ENCODE measurements around the gene AGTR1. TPM values are rescaled to one million over a fixed set of nuclear protein-coding genes. Genes with fewer than 3 reads are reported as not detected.

The AGTR1 gene
- total RNA-seq = 10 to 100 TPM; 23.9 to 46.5 (median 36.3) TPM
- long read RNA-seq = 0 reads

DNA sequence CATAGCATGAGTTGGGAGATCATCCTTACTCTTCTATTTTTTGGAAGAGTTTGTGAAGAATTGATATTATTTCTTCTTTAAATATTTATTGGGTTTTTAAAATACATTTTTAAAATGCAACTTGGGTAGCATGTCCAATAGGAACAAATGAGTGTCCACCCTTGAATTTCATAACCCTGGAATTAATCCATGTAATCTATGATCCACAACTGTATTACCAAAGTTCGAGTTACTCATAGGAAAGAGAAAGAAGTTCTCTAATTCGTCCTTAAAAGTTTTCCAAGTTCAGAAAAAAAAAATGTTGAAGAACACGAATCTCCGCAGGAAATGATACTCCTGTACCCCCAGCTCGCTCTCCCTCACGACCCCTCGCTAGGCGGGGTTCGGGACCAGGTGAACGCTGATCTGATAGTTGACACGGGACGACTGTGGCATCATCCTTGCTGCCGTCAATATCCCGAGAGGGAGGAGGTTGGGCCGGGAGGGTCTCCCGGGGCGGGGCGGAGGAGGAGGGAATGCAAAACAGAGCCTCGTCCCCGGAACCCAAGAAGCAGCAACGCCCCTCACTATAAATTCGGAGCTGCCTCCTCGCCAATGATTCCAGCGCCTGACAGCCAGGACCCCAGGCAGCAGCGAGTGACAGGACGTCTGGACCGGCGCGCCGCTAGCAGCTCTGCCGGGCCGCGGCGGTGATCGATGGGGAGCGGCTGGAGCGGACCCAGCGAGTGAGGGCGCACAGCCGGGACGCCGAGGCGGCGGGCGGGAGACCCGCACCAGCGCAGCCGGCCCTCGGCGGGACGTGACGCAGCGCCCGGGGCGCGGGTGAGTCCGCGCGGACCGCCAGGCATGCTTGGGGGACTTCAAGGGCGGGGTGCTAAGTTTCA is at the start of gene AGTR1:
AGTR1 (plus strand) TSS at position 598 of the 884 bp plus-strand sequence. CDS start 43,133 bp downstream, outside the sequence.
- DNase-seq (peak; percentile 90 to 95 (median 91)), ATAC-seq (peak; percentile 92 to 97 (median 94))
- Histone ChIP-seq H3K27me3 (no peaks in the 10 kb centered on the region), H3K27ac (peak within 1 kb of the TSS; percentile 65 to 86 (median 79)), H3K4me1 (peaks cover 0 to 17% (median 0%) of the 10 kb centered on the region in 4 donors), H3K36me3 (no peaks in the 10 kb centered on the region), H3K4me3 (peak within 1 kb of the TSS; percentile 67 to 74 (median 71)), H3K9me3 (no peaks in the 10 kb centered on the region)
- intact Hi-C loops (cut with DNase I) = no loop called here
- TF ChIP-seq, protein P1, sequence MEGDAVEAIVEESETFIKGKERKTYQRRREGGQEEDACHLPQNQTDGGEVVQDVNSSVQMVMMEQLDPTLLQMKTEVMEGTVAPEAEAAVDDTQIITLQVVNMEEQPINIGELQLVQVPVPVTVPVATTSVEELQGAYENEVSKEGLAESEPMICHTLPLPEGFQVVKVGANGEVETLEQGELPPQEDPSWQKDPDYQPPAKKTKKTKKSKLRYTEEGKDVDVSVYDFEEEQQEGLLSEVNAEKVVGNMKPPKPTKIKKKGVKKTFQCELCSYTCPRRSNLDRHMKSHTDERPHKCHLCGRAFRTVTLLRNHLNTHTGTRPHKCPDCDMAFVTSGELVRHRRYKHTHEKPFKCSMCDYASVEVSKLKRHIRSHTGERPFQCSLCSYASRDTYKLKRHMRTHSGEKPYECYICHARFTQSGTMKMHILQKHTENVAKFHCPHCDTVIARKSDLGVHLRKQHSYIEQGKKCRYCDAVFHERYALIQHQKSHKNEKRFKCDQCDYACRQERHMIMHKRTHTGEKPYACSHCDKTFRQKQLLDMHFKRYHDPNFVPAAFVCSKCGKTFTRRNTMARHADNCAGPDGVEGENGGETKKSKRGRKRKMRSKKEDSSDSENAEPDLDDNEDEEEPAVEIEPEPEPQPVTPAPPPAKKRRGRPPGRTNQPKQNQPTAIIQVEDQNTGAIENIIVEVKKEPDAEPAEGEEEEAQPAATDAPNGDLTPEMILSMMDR (IDR thresholded peaks at IDR 0.05) = no peak
- peak; percentile 97 for TF ChIP-seq POLR2A (IDR thresholded peaks at IDR 0.05)
- 1% methylated on average over 22 of the region's 61 CpGs for WGBS (ENCODE audit: insufficient coverage, low coverage, low lambda C conversion rate, missing lambda C conversion rate)

DNA sequence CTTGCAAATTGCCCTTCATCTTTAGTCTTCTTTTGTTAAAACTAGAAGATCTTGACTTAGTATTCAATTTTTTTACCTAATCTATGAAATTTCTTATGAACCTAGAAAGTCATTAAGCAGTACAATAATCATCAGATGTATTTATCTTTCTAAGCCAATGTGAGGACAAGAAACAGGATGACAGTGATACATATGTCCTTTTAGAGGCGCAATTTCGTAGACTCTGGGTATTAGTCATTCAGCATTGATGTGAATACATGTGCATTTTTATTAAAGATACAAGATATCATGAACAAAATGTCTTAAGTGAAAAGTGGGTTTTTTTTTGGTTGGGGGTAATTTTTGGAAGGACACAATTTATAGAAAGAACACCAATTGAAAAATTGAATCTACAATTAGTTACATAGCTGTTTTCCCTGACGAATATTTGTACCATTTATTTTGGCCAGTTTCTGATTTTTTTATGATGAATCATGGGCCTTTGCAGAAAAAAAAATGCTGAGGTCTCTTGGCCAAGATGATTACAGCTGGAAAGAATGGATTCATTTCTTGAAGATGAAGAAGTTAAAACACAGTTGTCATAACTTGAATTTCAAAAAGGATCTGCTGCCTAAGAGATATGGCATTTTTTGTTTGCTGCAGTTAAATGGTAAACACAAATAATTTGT is 48.9 kb upstream of the AGTR1 start:
- Histone ChIP-seq H3K9me3 (no peaks in the 10 kb centered on the region), H3K4me3 (no peak overlapping the region), H3K36me3 (no peaks in the 10 kb centered on the region), H3K27ac (no peak overlapping the region), H3K27me3 (no peaks in the 10 kb centered on the region), H3K4me1 (no peaks in the 10 kb centered on the region)
- intact Hi-C loops (cut with DNase I) = no loop called here
- 67% methylated on average over 3 of the region's 3 CpGs for WGBS (ENCODE audit: insufficient coverage, low coverage, low lambda C conversion rate, missing lambda C conversion rate)
- DNase-seq (no peak), ATAC-seq (no peak)
- no peak for TF ChIP-seq POLR2A (IDR thresholded peaks at IDR 0.05)
- TF ChIP-seq, protein P1 (IDR thresholded peaks at IDR 0.05) = no peak

DNA sequence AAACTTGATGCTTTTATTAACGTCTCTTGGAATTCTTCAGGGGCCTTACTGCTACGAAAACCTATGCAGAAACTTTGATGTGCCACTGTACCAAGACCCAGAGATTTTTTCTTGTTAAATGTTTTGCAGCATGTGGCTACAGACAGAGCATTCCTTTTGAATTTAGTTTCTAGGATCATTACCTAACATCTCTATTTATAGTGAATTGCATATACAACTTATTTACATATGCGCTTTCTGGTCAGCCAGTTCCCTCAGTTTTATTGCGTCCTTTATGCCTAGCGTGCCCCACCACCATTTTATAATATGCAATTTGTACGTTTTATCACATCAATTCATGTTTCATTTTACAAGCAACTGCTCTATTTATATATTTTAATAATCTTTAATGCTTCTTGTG is 46.2 kb upstream of the AGTR1 start:
- no peaks in the 10 kb centered on the region for H3K36me3 ChIP-seq
- TF ChIP-seq, protein P1 (IDR thresholded peaks at IDR 0.05) = no peak
- TF ChIP-seq POLR2A (IDR thresholded peaks at IDR 0.05) = no peak
- intact Hi-C loops (cut with DNase I) = no loop called here
- ATAC-seq (no peak), DNase-seq (no peak)
- H3K9me3 ChIP-seq = no peaks in the 10 kb centered on the region
- no peaks in the 10 kb centered on the region for H3K4me1 ChIP-seq
- H3K27ac ChIP-seq = no peak overlapping the region
- H3K27me3 ChIP-seq = no peaks in the 10 kb centered on the region
- H3K4me3 ChIP-seq = no peak overlapping the region
- 80% methylated on average over 6 of the region's 6 CpGs for WGBS (ENCODE audit: insufficient coverage, low coverage, low lambda C conversion rate, missing lambda C conversion rate)

DNA sequence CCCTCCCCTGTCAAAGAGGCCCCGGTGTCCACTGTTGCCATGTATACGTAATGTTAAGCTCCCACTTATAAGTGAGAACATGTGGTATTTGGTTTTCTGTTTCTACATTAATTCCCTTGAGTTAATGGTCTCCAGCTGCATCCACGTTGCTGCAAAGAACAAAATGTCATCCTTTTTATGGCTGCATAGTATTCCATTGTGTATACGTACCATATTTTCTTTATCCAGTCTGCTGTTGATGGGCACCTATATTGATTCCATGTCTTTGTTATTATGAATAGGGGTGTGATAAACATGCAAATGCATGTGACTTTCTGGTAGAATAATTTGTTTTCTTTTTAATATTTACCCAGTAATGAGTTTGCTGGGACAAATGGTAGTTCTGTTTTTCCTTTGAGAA is 43.3 kb upstream of the AGTR1 start:
- intact Hi-C loops (cut with DNase I) = no loop called here

More for the DNA sequence above, 43.3 kb upstream of the AGTR1 start:
- no peak for ATAC-seq
- no peak overlapping the region for H3K4me3 ChIP-seq
- no peaks in the 10 kb centered on the region for H3K36me3 ChIP-seq
- no peaks in the 10 kb centered on the region for H3K27me3 ChIP-seq
- H3K4me1 ChIP-seq = no peaks in the 10 kb centered on the region
- no peak for DNase-seq
- no peaks in the 10 kb centered on the region for H3K9me3 ChIP-seq
- no peak for TF ChIP-seq POLR2A (IDR thresholded peaks at IDR 0.05)
- TF ChIP-seq, protein P1 (IDR thresholded peaks at IDR 0.05) = no peak
- H3K27ac ChIP-seq = no peak overlapping the region
- WGBS (ENCODE audit: insufficient coverage, low coverage, low lambda C conversion rate, missing lambda C conversion rate) = 82% methylated on average over 3 of the region's 4 CpGs

All from right lobe of liver (tissue), 6 donors.